Measurements from ENCODE around the gene R3HDM2.

R3HDM2 gene

DNA sequence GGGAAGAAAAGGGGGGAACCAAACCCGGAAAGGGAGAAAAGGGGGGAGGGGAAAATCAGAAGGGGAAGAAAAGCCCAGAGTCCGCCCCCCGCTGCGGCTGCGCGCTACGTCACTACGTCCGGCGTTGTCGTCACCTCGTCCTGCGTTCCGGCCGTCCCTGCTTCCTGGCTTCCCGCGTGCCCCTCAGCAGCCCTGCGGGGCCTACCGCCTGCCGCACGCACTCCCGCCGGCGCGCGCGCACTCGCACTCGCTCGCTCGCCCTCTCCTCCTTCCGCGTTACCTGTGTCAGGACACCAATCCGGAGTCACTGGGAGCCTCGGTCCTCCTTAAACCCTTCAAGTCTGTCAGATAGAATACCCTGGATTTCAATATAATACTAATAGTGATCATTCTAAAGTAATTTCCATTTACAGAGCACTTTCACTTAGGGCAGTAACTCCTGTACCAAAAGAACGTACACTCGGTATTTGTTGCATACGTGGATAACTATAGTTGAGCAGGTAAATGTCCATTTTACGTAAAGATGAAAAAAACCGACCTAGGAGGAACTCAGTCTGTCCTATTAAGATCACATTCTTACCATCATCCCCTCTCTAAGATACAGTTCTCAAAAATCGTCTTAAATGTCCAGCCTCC lies at the start of gene R3HDM2:
Gene R3HDM2 (minus strand): TSS at position 113 of the 636 bp plus-strand sequence. CDS start 120,615 bp downstream, outside the sequence.
- peak; percentile 81 for DNase-seq

DNA sequence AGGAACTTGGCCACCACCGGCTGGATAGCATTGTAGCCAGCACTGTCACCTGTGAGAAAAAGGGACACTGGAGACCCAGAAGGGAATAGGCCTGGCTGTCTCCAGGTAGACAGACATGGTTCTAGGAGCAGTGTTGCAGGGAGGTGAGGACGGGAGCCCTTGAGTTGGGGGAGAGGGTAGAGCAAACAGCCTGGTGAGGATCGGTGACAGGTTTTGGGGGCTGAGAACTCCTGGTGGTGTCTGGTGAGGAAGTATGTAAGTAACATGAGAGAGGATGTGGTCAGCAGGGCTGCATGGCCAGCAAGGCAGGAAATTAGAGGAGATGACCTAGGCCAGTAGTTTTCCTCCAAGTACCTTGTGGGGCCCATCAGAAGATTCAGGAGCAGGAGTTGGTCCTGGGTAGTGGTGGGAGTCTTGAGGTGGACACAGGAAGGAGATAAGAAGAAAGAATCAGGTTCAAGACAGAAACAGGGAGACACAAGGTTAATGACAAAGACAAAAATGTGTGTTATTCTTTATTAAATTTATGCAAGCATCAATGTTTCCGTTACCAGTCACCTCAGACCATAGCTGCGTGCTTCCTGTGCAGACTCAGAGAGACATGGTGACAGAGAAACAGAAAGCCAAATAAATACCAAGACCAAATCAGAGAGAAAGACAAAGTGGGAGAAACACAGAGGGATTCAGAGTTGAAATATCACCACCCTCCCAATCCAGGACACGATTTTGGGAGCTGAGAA lies 48.7 kb upstream of the R3HDM2 start, which contains the start of gene ARHGAP9:
Gene ARHGAP9 (minus strand): TSS at position 491 of the 740 bp plus-strand sequence. CDS start 460 bp downstream, at position 31.
- DNase-seq: no peak

DNA sequence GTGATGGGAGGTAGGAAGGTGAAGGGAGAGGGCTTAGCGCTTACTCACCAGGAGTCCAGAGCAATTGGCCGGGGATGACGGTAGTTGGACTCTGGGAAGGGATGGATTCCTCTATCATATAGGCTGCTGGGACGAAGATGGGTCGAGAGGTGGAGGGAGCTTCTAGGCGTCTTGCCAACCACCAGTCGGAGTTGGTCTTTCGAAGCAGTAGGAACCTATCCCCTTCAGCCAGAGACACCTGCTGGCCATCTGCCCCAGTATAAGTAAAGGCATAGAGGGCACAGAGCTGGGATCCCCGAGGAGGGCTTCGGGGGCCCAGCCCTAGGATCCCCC lies 48.2 kb upstream of the R3HDM2 start:
- DNase-seq: no peak

DNA sequence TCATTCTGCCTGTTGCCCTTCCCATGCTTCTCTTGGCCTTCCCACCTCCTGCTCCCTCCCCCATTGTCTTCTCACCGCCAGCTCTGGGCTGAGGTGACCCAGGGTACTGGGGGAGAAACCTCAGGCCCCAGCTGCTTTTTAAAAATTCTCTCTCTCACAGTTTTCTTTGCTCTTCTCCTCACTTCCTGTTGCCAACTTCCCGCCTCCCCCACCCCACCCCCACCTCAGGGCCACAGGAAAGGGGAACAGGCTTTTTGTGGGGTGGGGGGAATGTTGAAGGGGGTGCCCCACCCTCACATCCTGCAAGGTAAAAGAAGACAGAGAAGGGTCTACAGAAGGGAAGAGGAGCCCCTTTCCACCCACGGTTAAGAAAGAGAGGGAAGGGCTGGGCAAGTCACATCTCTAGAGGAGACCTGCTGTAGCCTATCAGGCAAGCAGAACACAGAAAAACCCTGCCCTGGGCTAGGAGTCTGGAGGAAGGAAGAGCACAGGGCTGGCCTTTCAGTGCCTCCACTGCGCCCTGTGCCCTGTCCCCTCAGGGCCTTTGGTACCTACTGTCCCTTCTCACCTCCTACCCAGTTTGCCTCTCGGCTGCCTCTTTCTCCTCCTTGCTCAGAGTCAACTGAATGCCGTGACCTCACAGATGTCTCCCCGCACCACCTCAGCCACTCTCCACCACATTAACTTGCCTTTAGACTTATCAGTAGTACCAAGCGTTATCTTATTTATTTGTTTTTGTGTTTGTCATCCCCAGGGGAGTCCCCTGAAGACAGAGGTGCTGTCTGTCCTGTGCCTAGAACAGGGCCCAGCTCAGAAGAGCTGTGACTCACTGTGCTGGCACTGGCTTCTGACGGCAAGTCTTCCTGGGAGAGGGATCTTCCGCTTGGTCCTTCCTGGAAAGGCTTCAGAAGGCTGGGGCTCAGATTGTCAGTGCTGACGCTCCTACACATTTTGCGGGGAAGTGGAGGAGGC lies 47.2 kb upstream of the R3HDM2 start:
- DNase-seq: no peak

DNA sequence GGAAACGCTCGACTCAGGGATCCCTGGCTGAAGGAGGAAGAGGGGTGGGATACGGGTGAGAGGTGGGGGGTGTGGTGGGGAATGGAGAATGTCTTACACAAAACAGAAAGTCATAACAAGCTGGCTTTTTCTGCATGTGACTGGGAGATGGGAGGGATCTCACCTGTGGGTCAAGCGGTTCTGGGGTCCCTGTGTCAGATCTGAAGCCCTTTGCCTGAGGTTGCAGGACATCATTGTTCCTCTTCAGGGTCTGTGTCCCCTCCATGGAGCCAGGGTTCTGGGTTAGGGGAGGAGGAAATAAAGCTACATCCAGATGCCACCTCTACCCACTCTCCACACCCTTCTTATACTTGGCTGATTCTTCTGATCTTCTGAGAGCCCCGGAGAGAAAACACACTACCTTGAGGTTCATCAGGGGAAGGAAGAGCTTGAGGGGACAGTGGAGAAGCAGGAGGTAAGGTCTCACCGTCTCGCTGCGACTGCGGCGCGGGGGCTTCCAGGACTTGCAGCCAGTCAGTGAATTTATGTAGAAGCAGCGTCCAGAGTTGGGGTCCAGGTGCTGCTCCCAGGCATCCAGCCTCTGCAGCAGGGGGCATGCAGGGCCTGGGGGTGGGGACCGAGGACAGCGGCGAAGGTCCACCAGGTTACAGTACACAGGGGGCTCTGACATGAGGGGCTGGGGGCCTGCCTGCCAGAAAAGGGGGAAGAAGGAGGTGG lies 46.3 kb upstream of the R3HDM2 start:
- DNase-seq: no peak

DNA sequence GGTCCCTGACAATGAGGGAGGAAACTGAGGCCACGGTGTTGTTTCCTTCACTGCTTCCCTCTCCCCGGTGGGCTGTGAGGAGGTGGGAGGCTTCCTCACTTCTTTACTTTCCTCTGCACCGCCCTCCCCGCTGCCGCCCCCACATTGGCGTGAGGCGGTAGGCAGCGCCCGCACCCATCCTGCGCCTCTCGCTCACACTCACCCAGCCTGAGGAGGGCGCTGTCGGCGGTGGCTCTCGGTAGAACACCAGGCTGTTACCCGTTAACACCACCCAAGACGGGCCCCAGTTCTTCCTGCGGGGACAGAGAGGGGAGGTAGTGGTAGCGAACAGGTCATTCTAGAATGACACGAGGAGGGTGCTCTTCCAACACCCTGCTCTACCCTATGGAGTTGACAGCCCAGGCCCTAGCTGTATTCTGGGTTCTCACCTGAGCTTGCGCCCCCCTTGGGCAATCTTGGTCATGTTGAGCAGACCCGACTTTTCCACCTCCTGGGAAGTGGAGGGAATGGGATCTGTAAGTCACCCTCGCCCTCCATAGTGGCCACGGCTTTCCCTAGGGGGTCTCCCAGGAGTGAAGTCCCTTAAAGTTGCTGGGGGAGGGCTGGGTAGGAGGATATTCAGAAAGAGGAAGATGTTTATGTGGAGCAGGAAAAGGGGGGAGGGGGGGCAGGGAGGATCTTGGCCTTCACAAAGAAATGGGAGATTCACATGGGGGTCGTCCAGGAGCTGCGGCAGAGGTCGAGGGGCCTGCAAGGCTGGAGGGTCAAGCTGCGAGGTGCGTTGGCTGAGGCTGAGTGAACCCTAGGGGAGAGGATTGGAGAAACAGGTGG lies 45.5 kb upstream of the R3HDM2 start:
- DNase-seq: no peak

DNA sequence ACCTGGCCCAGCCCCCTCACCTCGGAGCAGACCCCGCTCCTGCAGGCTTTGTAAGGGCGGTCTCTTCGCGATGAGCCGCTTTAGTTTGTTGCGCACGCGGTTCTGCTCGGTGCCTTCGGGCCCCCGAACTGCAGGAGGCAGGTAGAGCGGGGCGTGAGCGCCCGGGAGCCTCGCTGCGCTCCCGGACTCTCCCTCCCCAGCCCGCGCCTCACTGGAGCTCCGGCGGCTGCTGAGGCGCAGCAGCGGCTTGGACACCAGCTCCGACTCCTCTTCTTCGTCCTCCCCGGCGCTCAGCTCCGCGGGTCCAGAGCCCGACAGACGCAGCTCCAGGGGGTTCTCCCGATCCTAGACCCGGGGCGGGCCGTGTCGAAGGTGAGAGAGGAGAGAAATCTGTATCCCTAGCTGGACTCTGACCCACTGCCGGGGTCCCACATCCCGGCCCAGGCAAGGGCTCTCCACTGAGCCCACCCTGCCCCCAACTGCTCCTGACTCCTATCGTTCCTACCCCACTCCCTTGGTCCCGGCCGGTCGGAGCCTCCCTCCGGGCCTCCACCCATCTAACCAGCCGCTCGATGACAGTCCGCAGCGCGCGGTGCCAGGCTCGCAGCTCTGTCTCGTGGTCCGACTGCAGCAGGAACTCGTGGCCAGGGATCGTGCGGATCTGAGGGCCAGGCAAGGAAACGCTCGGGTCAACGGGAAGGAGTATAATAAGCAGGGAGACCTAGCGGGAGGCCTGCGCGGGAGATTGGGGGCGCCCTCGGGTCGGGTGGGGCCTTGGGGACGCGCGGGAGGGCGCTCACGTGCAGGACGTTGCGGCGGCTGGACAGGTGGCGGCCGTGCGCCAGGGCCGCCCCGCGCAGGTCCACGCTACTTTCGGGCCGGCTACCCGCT lies 44.7 kb upstream of the R3HDM2 start:
- no peak for DNase-seq

DNA sequence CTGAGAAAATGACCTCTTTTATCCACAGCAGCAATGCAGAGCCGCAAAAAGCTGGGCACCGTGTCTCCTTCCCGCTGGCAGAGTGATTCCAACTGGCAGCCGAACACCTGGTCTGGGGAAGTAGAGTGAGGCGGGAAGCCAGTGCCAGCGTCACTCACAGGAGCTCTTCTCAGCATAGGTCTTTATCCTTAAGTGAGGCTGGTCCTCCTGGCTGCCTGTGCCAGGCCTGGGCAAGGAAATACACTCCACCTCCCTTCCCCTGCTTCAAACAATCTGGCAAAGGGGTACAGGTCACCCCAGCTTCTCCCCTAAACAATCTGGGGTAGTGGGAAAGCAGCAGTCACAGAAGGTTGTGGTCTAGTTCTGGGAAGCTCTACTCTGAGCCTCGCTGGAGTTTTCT lies 44.0 kb upstream of the R3HDM2 start:
- no peak for DNase-seq

DNA sequence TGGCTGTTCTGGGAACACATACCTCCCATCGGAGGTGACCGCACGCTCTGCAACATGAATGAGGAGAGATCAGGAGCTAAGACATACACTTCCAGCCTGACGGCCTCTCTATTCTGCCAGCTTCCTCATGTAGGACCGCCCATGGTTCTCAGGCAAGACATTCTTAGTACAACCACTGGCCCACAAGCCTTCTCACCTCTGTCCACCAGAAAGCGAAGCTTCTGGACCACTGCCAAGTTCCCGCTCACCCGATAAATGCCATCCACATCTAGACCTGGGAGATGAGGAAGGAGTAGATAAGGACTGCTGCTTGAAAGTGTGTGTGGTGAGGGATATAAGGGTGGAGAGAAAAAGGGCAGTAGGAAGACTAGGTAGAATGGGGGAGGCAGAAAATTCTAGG lies 43.6 kb upstream of the R3HDM2 start:
- DNase-seq: no peak

DNA sequence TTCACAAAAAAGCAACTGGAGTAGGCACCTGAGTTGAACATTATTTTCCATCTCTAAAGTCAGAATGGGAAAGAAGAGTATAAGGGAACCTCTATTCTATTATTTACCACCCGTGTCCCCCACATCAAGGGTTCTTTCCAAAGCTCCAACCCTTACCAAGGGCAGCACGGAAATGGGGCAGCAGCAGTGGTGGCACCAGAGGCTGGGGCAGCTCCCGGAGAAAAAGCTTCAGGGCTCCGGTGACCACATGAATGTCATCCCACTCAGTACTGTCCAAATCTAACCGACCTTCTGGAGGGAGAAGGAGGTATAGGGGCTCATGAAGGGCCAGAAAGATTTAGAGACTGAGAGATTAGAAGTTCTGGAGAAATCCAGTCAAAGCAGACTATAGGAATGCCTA lies 43.0 kb upstream of the R3HDM2 start:
- no peak for DNase-seq

DNA sequence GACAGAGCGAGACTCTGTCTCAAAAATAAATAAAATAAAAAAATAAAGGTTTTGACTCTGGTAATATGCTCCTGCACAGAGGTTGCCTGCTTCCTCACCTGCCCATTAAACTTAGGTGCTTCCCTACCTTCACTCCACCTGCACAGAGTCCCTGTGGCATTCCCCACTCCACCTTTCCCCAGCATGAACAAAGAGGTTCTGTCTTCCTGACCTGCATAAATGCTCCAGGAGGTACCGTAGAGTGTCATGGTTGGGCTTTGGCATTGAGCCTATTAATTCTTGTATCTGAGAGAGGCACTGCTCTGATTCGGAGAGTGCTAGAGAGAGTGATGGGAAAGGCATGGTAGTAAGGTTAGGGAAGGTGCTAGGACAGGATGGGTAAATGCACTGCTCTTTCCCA lies 42.5 kb upstream of the R3HDM2 start:
- DNase-seq: no peak

DNA sequence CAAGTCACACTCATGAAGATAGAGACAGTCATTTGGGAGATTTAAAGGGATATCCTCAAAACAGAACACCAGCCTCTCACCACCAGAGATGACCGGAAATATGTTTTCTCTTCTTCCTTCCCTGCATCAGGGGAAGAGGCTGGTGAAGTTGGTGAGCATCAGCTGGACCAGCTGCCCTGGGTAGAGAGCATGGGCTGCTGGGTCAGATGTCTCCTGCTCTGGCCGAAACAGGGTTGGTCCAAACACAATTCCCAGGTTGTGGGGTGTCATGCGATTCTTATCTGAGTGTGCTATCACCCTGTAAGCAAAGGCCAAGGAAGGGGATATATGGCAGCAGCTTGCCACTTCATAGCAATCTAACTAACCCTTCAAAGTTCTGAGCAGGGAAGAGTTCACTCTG lies 41.5 kb upstream of the R3HDM2 start:
- DNase-seq: no peak

DNA sequence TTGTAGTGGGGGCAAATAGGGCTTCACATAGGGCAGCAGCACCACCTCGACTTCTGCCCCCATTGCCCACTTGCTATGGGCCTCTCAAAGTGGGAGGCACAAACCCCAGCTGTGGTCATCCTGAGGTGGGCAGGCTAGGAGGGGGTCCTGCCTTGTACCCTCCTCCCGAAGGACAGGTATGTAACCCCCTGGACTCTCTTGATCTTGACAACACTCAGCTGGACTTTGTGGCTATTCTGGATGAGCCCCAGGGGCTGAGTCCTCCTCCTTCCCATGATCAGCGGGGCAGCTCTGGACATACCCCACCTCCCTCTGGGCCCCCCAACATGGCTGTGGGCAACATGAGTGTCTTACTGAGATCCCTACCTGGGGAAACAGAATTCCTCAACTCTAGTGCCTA lies 40.8 kb upstream of the R3HDM2 start:
- no peak for DNase-seq

DNA sequence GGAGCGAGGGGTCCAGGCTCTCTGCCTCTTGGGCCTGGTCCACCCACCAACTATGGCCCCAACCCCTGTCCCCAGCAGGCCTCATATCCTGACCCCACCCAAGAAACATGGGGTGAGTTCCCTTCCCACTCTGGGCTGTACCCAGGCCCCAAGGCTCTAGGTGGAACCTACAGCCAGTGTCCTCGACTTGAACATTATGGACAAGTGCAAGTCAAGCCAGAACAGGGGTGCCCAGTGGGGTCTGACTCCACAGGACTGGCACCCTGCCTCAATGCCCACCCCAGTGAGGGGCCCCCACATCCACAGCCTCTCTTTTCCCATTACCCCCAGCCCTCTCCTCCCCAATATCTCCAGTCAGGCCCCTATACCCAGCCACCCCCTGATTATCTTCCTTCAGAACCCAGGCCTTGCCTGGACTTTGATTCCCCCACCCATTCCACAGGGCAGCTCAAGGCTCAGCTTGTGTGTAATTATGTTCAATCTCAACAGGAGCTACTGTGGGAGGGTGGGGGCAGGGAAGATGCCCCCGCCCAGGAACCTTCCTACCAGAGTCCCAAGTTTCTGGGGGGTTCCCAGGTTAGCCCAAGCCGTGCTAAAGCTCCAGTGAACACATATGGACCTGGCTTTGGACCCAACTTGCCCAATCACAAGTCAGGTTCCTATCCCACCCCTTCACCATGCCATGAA lies 40.3 kb upstream of the R3HDM2 start:
- DNase-seq: no peak

DNA sequence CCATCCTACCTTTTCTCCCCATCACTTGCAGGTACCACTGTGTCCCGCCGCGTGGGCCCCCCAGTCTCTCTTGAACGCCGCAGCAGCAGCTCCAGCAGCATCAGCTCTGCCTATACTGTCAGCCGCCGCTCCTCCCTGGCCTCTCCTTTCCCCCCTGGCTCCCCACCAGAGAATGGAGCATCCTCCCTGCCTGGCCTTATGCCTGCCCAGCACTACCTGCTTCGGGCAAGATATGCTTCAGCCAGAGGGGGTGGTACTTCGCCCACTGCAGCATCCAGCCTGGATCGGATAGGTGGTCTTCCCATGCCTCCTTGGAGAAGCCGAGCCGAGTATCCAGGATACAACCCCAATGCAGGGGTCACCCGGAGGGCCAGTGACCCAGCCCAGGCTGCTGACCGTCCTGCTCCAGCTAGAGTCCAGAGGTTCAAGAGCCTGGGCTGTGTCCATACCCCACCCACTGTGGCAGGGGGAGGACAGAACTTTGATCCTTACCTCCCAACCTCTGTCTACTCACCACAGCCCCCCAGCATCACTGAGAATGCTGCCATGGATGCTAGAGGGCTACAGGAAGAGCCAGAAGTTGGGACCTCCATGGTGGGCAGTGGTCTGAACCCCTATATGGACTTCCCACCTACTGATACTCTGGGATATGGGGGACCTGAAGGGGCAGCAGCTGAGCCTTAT lies 39.6 kb upstream of the R3HDM2 start:
- DNase-seq: no peak

DNA sequence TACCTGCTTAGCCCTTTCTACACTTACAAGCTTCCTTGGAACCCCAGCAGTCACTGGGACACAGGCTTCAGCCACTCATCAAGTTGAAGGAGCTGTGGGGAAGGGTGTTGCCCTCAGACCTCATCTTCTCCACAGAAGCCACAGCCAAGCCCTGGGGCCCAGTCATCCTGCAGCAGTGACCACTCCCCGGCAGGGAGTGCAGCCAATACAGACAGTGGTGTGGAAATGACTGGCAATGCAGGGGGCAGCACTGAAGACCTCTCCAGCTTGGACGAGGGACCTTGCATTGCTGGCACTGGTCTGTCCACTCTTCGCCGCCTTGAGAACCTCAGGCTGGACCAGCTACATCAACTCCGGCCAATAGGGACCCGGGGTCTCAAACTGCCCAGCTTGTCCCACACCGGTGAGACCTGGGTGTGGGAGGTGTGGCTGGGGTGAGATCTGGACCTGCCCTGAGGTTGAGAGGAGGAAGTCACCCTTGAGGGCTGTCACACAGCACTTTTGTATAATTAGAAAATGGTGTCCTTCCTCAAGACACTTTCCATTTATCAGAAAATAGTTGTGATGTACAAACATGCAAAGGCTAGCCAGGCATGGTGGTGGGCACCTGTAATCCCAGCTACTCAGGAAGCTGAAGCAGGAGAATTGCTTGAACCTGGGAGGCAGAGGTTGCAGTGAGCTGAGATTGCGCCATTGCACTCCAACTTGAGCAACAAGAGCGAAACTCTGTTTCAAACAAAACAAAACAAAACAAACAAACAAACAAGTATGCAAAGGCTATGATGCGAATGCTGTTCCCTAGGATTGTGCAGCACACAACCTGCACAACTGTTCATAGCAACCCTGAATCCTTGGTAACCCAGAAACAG lies 38.7 kb upstream of the R3HDM2 start:
- no peak for DNase-seq

DNA sequence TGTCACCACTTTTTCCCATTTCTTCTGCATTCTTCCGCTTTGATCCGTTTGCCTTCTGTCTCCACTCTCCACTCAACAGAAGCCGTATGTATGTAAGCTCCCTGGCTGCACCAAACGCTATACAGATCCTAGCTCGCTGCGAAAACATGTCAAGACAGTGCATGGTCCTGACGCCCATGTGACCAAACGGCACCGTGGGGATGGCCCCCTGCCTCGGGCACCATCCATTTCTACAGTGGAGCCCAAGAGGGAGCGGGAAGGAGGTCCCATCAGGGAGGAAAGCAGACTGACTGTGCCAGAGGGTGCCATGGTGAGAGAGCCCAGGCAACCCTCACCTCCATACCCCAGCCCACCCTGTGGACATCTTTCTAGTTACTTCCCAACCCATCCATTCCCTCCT lies 37.1 kb upstream of the R3HDM2 start:
- no peak for DNase-seq

DNA sequence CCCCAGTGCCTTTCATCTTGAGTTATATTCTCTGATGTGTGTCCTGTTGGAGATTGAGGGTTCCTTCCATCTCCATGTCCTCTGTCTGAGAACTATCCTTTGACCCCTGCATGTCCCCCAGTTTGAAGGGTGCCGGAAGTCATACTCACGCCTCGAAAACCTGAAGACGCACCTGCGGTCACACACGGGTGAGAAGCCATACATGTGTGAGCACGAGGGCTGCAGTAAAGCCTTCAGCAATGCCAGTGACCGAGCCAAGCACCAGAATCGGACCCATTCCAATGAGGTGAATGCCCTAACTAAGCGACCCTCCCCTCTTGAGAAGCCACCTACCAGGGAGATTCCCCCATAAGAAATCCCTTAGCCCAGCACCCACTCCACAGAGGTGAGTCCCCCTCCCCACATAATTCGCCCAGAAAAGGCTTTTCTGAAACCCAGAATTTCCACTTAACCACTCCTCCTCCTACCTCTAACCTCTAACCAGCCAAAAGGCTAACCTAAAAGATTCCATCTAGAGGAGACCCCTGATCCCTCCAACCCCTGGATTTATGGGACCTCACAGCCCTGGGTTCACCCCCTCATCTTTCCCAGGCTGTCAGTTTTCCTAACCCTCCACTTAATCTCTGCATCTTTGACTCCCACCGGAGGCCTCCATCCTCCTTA lies 36.5 kb upstream of the R3HDM2 start:
- no peak for DNase-seq
